WTC11 (cell line): ENCODE data around the gene DNAH14. TPM values are rescaled to one million over a fixed set of nuclear protein-coding genes. Genes with fewer than 3 reads are reported as not detected.

Experiments used
- ATAC-seq: fragments of 200-7000 bp; cut with Tn5 transposase; 2 replicates; pipeline ENCODE4 v1.10.0; 2021; ENCODE audit warnings: mild to moderate bottlenecking, moderate library complexity
- CTCF ChIA-PET: fragments of 300-600 bp; sonication (Branson Sonifier 250); formaldehyde crosslinking; loops from one replicate; lab custom pipeline; 2021; ENCODE audit warnings: antibody characterized with exemption; lab: Charles Lee
- POLR2A ChIA-PET: fragments of 350-600 bp; sonication (Branson Sonifier 250); formaldehyde crosslinking; loops from one replicate; lab custom pipeline; 2021; ENCODE audit warnings: antibody characterized with exemption; lab: Charles Lee
- DNase-seq: peaks from one replicate; pipeline ENCODE4 v3.0.0; 2021; ENCODE audit warnings: low spot score
- H3K27ac Mint-ChIP-seq: 2 replicates; pipeline ENCODE4 v1.8.0; 2021; ENCODE audit warnings: mixed read lengths
- H3K27me3 Mint-ChIP-seq: 2 replicates; pipeline ENCODE4 v1.8.0; 2021; ENCODE audit warnings: low read depth, mild to moderate bottlenecking, moderate library complexity, mixed read lengths
- H3K36me3 Mint-ChIP-seq: 2 replicates; pipeline ENCODE4 v1.8.0; 2021; ENCODE audit warnings: mixed read lengths
- H3K4me1 Mint-ChIP-seq: 2 replicates; pipeline ENCODE4 v1.8.0; 2022; ENCODE audit warnings: mixed read lengths
- H3K4me3 Mint-ChIP-seq: 2 replicates; pipeline ENCODE4 v1.8.0; 2021; ENCODE audit warnings: mild to moderate bottlenecking, moderate library complexity, mixed read lengths
- H3K9me3 Mint-ChIP-seq: 2 replicates; pipeline ENCODE4 v1.8.0; 2021; ENCODE audit warnings: mixed read lengths
- ATF2 ChIP-seq: sonication (generic); formaldehyde crosslinking; IDR thresholded peaks from 2 replicates; pipeline ENCODE4 v1.8.1; 2022; ENCODE audit warnings: low read depth, missing genetic modification reagents, borderline replicate concordance
- ATF3 ChIP-seq: sonication (generic); formaldehyde crosslinking; conservative IDR thresholded peaks from 2 replicates; pipeline ENCODE4 v1.8.1; 2022; ENCODE audit warnings: mild to moderate bottlenecking, missing genetic modification reagents
- CBFB ChIP-seq: sonication (generic); formaldehyde crosslinking; IDR thresholded peaks from 2 replicates; pipeline ENCODE4 v1.8.1; 2022; ENCODE audit warnings: mild to moderate bottlenecking, low read depth, missing genetic modification reagents
- ESRRA ChIP-seq: sonication (generic); formaldehyde crosslinking; IDR thresholded peaks from 2 replicates; pipeline ENCODE4 v1.8.1; 2022; ENCODE audit warnings: mild to moderate bottlenecking, missing genetic modification reagents, borderline replicate concordance
- FOXK1 ChIP-seq: sonication (generic); formaldehyde crosslinking; IDR thresholded peaks from 2 replicates; pipeline ENCODE4 v1.8.0; 2022; ENCODE audit warnings: mild to moderate bottlenecking, moderate library complexity, missing genetic modification reagents
- JAZF1 ChIP-seq: fragments of 250-450 bp; sonication (Bioruptor Pico); IDR thresholded peaks from 2 replicates; pipeline ENCODE4 v1.9.0; 2021; ENCODE audit warnings: moderate library complexity, mild to moderate bottlenecking, inconsistent platforms
- MYBL2 ChIP-seq: sonication (generic); formaldehyde crosslinking; IDR thresholded peaks from 2 replicates; pipeline ENCODE4 v1.8.1; 2023; ENCODE audit warnings: mild to moderate bottlenecking, moderate library complexity, missing genetic modification reagents
- NFE2L1 ChIP-seq: sonication (generic); formaldehyde crosslinking; IDR thresholded peaks from 2 replicates; pipeline ENCODE4 v1.8.1; 2023; ENCODE audit warnings: missing genetic modification reagents
- RELA ChIP-seq: sonication (generic); formaldehyde crosslinking; IDR thresholded peaks from 2 replicates; pipeline ENCODE4 v1.8.1; 2022; ENCODE audit warnings: missing genetic modification reagents, mild to moderate bottlenecking, borderline replicate concordance
- TCF7 ChIP-seq: sonication (generic); formaldehyde crosslinking; IDR thresholded peaks from 2 replicates; pipeline ENCODE4 v1.8.0; 2022; ENCODE audit warnings: mild to moderate bottlenecking, low read depth, missing genetic modification reagents, moderate library complexity
- TP53 ChIP-seq: sonication (generic); formaldehyde crosslinking; IDR thresholded peaks from 2 replicates; pipeline ENCODE4 v1.8.1; 2023; ENCODE audit warnings: mild to moderate bottlenecking, missing genetic modification reagents
- ZNF138 ChIP-seq: sonication (generic); formaldehyde crosslinking; conservative IDR thresholded peaks from 2 replicates; pipeline ENCODE4 v1.8.1; 2022; ENCODE audit warnings: mild to moderate bottlenecking, moderate library complexity, missing genetic modification reagents
- ZNF219 ChIP-seq: sonication (generic); formaldehyde crosslinking; IDR thresholded peaks from 2 replicates; pipeline ENCODE4 v1.8.0; 2023; ENCODE audit warnings: missing genetic modification reagents, mild to moderate bottlenecking, borderline replicate concordance
- ZNF263 ChIP-seq: sonication (generic); formaldehyde crosslinking; IDR thresholded peaks from 2 replicates; pipeline ENCODE4 v1.8.1; 2022; ENCODE audit warnings: low read depth, mild to moderate bottlenecking, moderate library complexity, missing genetic modification reagents
- ZNF512 ChIP-seq: sonication (generic); formaldehyde crosslinking; IDR thresholded peaks from 2 replicates; pipeline ENCODE4 v1.8.1; 2022; ENCODE audit warnings: missing genetic modification reagents, borderline replicate concordance
- total RNA-seq: library from RNA; stranded (reverse); gene quantifications from 3 replicates; pipeline ENCODE4 v1.2.3, GENCODE V29; 2021
- TF ChIP-seq, protein P1 (sequence below): fragments of 250-450 bp; sonication (Bioruptor Pico); IDR thresholded peaks from 2 replicates; pipeline ENCODE4 v2.1.2; 2022; ENCODE audit warnings: mild to moderate bottlenecking, moderate library complexity
- TF ChIP-seq, protein P2 (sequence below): sonication (generic); formaldehyde crosslinking; IDR thresholded peaks from 2 replicates; pipeline ENCODE4 v1.8.1; 2022; ENCODE audit warnings: low read depth, mild to moderate bottlenecking, moderate library complexity, missing genetic modification reagents, borderline replicate concordance
- TF ChIP-seq, protein P3 (sequence below): fragments of 250-450 bp; sonication (Bioruptor Pico); IDR thresholded peaks from 2 replicates; pipeline ENCODE4 v1.9.0; 2021; ENCODE audit warnings: mild to moderate bottlenecking, borderline replicate concordance
- TF ChIP-seq, protein P4 (sequence below): fragments of 250-450 bp; sonication (Bioruptor Pico); IDR thresholded peaks from 2 replicates; pipeline ENCODE4 v1.9.0; 2021; ENCODE audit warnings: moderate library complexity, mild to moderate bottlenecking, inconsistent platforms, borderline replicate concordance

The DNAH14 gene
- total RNA-seq, 1 experiment from 2014 or later: 34.1 TPM

DNA sequence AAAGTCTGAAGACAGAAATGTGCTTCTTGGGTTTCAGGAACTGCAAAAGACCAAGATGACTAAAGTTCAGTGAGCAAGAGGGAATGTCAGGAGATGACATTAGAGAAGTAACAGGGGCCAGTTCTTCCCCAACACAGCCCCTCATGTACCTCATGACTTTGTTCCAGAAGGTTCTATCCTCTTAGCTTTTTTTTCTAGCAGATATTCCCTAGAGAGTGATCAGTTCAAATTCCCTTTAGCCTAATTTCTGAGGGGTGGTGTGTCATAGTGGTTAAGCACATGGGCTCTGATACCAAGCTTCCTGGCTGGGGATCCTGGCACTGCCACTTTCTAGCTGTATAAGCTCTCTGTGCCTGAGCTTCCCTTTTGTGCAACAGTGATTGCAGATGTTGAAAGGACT, 390.4 kb downstream of the DNAH14 start:
- Mint-ChIP-seq H3K9me3 (peaks cover 7% of the 10 kb centered on the region), H3K36me3 (peaks cover 2% of the 10 kb centered on the region), H3K27ac (no peak overlapping the region), H3K27me3 (peaks cover 6% of the 10 kb centered on the region; the same call in 1 of the 2 replicates), H3K4me3 (no peak overlapping the region), H3K4me1 (0 out of 2 replicates have a peak, but pooled peaks cover 5% of the 10 kb centered on the region)
- TF ChIP-seq ZNF512 (no peak), JAZF1 (no peak), ZNF219 (no peak), NFE2L1 (CRISPR knock-in tag) (no peak), ESRRA (CRISPR knock-in tag) (no peak), TCF7 (CRISPR knock-in tag) (no peak)
- TF ChIP-seq, protein P1, sequence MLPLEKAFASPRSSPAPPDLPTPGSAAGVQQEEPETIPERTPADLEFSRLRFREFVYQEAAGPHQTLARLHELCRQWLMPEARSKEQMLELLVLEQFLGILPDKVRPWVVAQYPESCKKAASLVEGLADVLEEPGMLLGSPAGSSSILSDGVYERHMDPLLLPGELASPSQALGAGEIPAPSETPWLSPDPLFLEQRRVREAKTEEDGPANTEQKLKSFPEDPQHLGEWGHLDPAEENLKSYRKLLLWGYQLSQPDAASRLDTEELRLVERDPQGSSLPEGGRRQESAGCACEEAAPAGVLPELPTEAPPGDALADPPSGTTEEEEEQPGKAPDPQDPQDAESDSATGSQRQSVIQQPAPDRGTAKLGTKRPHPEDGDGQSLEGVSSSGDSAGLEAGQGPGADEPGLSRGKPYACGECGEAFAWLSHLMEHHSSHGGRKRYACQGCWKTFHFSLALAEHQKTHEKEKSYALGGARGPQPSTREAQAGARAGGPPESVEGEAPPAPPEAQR (CRISPR knock-in tag): no peak
- TF ChIP-seq, protein P2, sequence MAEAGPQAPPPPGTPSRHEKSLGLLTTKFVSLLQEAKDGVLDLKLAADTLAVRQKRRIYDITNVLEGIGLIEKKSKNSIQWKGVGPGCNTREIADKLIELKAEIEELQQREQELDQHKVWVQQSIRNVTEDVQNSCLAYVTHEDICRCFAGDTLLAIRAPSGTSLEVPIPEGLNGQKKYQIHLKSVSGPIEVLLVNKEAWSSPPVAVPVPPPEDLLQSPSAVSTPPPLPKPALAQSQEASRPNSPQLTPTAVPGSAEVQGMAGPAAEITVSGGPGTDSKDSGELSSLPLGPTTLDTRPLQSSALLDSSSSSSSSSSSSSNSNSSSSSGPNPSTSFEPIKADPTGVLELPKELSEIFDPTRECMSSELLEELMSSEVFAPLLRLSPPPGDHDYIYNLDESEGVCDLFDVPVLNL (CRISPR knock-in tag): no peak
- DNase-seq (no peak), ATAC-seq (no peak)
- ChIA-PET POLR2A (interaction anchor here (1.3 kb wide), 1 partner anchor 266 kb away, joined by 3 read pairs; no protein-coding TSS in a partner anchor), CTCF (interaction anchor here (1.0 to 3.6 kb wide), 3 partner anchors 11 to 141 kb away, joined by 3 to 20 read pairs (median 3); no protein-coding TSS in a partner anchor)

- no peaks in the 10 kb centered on the region for H3K36me3 Mint-ChIP-seq
- no peaks in the 10 kb centered on the region for H3K9me3 Mint-ChIP-seq
- DNase-seq (no peak), ATAC-seq (no peak)
- H3K27ac Mint-ChIP-seq: no peak overlapping the region
- POLR2A ChIA-PET: no interaction called here
- 0 out of 2 replicates have a peak, but pooled peaks cover 3% of the 10 kb centered on the region for H3K4me1 Mint-ChIP-seq
- TF ChIP-seq TCF7 (CRISPR knock-in tag) (no peak), MYBL2 (CRISPR knock-in tag) (no peak)
- TF ChIP-seq, protein P1 (CRISPR knock-in tag): no peak
- H3K27me3 Mint-ChIP-seq: no peaks in the 10 kb centered on the region
- H3K4me3 Mint-ChIP-seq: no peak overlapping the region
- CTCF ChIA-PET: no interaction called here
These were observed 392.3 kb downstream of the DNAH14 start for GRCh38 chr1:225321784-225322183.

GRCh38 chr1:225329041-225329440, 399.6 kb downstream of the DNAH14 start:
- ChIA-PET CTCF (no interaction called here), POLR2A (no interaction called here)
- Mint-ChIP-seq H3K27ac (no peak overlapping the region), H3K4me3 (no peak overlapping the region), H3K4me1 (no peaks in the 10 kb centered on the region), H3K36me3 (no peaks in the 10 kb centered on the region), H3K27me3 (no peaks in the 10 kb centered on the region; the same call in 1 of the 2 replicates), H3K9me3 (no peaks in the 10 kb centered on the region)
- DNase-seq (no peak), ATAC-seq (no peak)
- TF ChIP-seq RELA (no peak), ZNF263 (CRISPR knock-in tag) (no peak), FOXK1 (CRISPR knock-in tag) (no peak), TP53 (CRISPR knock-in tag) (no peak), ZNF138 (CRISPR knock-in tag) (no peak), CBFB (no peak), ATF2 (CRISPR knock-in tag) (no peak), ATF3 (CRISPR knock-in tag) (no peak)
- TF ChIP-seq, protein P3, sequence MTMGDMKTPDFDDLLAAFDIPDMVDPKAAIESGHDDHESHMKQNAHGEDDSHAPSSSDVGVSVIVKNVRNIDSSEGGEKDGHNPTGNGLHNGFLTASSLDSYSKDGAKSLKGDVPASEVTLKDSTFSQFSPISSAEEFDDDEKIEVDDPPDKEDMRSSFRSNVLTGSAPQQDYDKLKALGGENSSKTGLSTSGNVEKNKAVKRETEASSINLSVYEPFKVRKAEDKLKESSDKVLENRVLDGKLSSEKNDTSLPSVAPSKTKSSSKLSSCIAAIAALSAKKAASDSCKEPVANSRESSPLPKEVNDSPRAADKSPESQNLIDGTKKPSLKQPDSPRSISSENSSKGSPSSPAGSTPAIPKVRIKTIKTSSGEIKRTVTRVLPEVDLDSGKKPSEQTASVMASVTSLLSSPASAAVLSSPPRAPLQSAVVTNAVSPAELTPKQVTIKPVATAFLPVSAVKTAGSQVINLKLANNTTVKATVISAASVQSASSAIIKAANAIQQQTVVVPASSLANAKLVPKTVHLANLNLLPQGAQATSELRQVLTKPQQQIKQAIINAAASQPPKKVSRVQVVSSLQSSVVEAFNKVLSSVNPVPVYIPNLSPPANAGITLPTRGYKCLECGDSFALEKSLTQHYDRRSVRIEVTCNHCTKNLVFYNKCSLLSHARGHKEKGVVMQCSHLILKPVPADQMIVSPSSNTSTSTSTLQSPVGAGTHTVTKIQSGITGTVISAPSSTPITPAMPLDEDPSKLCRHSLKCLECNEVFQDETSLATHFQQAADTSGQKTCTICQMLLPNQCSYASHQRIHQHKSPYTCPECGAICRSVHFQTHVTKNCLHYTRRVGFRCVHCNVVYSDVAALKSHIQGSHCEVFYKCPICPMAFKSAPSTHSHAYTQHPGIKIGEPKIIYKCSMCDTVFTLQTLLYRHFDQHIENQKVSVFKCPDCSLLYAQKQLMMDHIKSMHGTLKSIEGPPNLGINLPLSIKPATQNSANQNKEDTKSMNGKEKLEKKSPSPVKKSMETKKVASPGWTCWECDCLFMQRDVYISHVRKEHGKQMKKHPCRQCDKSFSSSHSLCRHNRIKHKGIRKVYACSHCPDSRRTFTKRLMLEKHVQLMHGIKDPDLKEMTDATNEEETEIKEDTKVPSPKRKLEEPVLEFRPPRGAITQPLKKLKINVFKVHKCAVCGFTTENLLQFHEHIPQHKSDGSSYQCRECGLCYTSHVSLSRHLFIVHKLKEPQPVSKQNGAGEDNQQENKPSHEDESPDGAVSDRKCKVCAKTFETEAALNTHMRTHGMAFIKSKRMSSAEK (CRISPR knock-in tag): no peak
- TF ChIP-seq, protein P4, sequence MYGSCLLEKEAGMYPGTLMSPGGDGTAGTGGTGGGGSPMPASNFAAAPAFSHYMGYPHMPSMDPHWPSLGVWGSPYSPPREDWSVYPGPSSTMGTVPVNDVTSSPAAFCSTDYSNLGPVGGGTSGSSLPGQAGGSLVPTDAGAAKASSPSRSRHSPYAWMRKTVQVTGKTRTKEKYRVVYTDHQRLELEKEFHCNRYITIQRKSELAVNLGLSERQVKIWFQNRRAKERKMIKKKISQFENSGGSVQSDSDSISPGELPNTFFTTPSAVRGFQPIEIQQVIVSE (CRISPR knock-in tag): no peak
